ENCODE measurements around the gene P2RX1.

The P2RX1 gene

GRCh38 chr17:3848229-3848835, 67.9 kb downstream of the P2RX1 start:
- H3K4me3 ChIP-seq (ENCODE audit: low read depth, low read length): no peak overlapping the region
- TF ChIP-seq CTCF (IDR thresholded peaks at IDR 0.05; ENCODE audit: low read depth, low read length): no peak

DNA sequence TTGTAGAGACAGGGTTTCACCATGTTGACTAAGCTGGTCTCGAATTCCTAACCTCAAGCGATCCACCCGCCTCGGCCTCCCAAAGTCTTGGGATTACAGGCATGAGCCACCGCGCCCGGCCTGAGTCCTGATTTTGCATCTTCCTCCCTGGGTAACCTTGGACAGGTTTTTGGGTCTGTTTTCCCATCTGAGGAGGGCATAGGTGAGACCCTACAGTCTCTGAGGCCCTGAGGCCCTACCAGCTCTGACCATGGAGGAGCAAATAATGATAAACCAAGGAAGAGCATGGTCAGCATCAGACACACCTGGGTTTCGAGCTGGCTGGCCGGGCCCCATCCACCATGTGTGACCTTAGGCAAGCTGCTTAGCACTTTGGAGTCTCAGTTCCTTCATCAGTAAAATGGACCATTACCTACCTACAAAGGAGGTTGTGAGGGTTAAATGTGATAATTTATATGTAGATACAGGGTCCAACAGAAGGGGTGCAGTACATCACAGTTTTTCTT, 69.0 kb downstream of the P2RX1 start:
- no peak overlapping the region for H3K4me3 ChIP-seq (ENCODE audit: low read depth, low read length)
- no peak for TF ChIP-seq CTCF (IDR thresholded peaks at IDR 0.05; ENCODE audit: low read depth, low read length)
